Esophagus (tissue), 2 donors: ENCODE data around the gene GPBP1L1. TPM values are rescaled to one million over a fixed set of nuclear protein-coding genes. Genes with fewer than 3 reads are reported as not detected.

Experiments used
- H3K27ac ChIP-seq, 2 donors: one replicate each; pipeline ENCODE4 v1.5.1; 2013; ENCODE audit warnings: low read depth in 2 of 2, mild to moderate bottlenecking in 2 of 2, inconsistent platforms in 1 of 2, low read length in 1 of 2, moderate library complexity in 1 of 2
- H3K27me3 ChIP-seq, 2 donors: one replicate each; pipeline ENCODE4 v1.6.1; 2013; ENCODE audit warnings: low read length in 2 of 2, control low read depth in 1 of 2, mild to moderate bottlenecking in 1 of 2; ENCODE audit not compliant: insufficient read depth in 2 of 2, control insufficient read depth in 1 of 2
- H3K36me3 ChIP-seq, 2 donors: one replicate each; pipeline ENCODE4 v1.6.1; 2013; ENCODE audit warnings: low read length in 1 of 2; ENCODE audit not compliant: control insufficient read depth in 2 of 2, insufficient read depth in 2 of 2
- H3K4me1 ChIP-seq, 2 donors: one replicate each; pipeline ENCODE4 v1.6.1; 2013; ENCODE audit warnings: low read length in 1 of 2; ENCODE audit not compliant: control insufficient read depth in 2 of 2, insufficient read depth in 2 of 2
- H3K4me3 ChIP-seq, 2 donors: one replicate each; pipeline ENCODE4 v1.5.1; 2013; ENCODE audit warnings: low read length in 2 of 2, mild to moderate bottlenecking in 2 of 2, low read depth in 1 of 2, moderate library complexity in 1 of 2
- H3K9me3 ChIP-seq, 2 donors: one replicate each; pipeline ENCODE4 v1.6.1; 2013; ENCODE audit warnings: mild to moderate bottlenecking in 2 of 2, low read depth in 1 of 2, low read length in 1 of 2, moderate library complexity in 1 of 2; ENCODE audit not compliant: control insufficient read depth in 2 of 2, insufficient read depth in 1 of 2
- WGBS, 2 donors: extraction: QIAGEN DNeasy Blood & Tissue Kit; methylation state at CpG; one replicate each; pipeline ENCODE4 v1.1.7; 2013; 5-methylcytosine and 5-hydroxymethylcytosine counted together
- polyA plus RNA-seq, 2 donors: library from polyadenylated mRNA; stranded (reverse); fragments of 200-250 nt; gene quantifications; one replicate each; pipeline ENCODE4 v1.2.3, GENCODE V29; 2013
- donor health status: healthy with polysubstance abuse.
- donor health status: Bipolar disorder and iron deficiency.

Gene GPBP1L1
- polyA plus RNA-seq, 2 donors = 48.6 to 53.0 TPM

GRCh38 chr1:45668526-45668925 is 17.8 kb downstream of the GPBP1L1 start:
- WGBS, 2 donors = 95 to 99% methylated on average over 4 of the region's 4 CpGs
- H3K9me3 ChIP-seq = no peaks in the 10 kb centered on the region

GRCh38 chr1:45667321-45668111 is 18.8 kb downstream of the GPBP1L1 start:
- H3K4me1 ChIP-seq = peaks cover 0 to 2% of the 10 kb centered on the region in 2 donors
- H3K36me3 ChIP-seq = no peaks in the 10 kb centered on the region
- H3K27ac ChIP-seq = no peak overlapping the region
- no peaks in the 10 kb centered on the region for H3K9me3 ChIP-seq
- H3K27me3 ChIP-seq = no peaks in the 10 kb centered on the region
- 82 to 92% methylated on average over 8 of the region's 8 CpGs for WGBS, 2 donors
- no peak overlapping the region for H3K4me3 ChIP-seq

More at GRCh38 chr1:45668526-45668925, 17.8 kb downstream of the GPBP1L1 start:
- Histone ChIP-seq H3K4me3 (no peak overlapping the region), H3K36me3 (no peaks in the 10 kb centered on the region), H3K27me3 (no peaks in the 10 kb centered on the region), H3K27ac (no peak overlapping the region), H3K4me1 (peaks cover 2% of the 10 kb centered on the region in 2 donors)

GRCh38 chr1:45666836-45667235 is 19.5 kb downstream of the GPBP1L1 start:
- Histone ChIP-seq H3K27me3 (no peaks in the 10 kb centered on the region), H3K9me3 (no peaks in the 10 kb centered on the region), H3K36me3 (no peaks in the 10 kb centered on the region), H3K4me3 (no peak overlapping the region), H3K27ac (no peak overlapping the region), H3K4me1 (peaks cover 0 to 2% of the 10 kb centered on the region in 2 donors)
- 88 to 92% methylated on average over 2 of the region's 2 CpGs for WGBS, 2 donors

GRCh38 chr1:45660336-45660735 is 26.0 kb downstream of the GPBP1L1 start:
- Histone ChIP-seq H3K9me3 (no peaks in the 10 kb centered on the region), H3K36me3 (peaks cover 2 to 7% of the 10 kb centered on the region in 2 donors), H3K4me3 (no peak overlapping the region), H3K27me3 (no peaks in the 10 kb centered on the region), H3K4me1 (no peaks in the 10 kb centered on the region), H3K27ac (no peak overlapping the region)
- WGBS, 2 donors = 58 to 71% methylated on average over 2 of the region's 2 CpGs

- Histone ChIP-seq H3K9me3 (no peaks in the 10 kb centered on the region), H3K36me3 (peaks cover 2 to 13% of the 10 kb centered on the region in 2 donors), H3K27me3 (no peaks in the 10 kb centered on the region), H3K4me3 (no peak overlapping the region), H3K27ac (no peak overlapping the region), H3K4me1 (no peaks in the 10 kb centered on the region)
- WGBS, 2 donors = 92 to 93% methylated on average over 2 of the region's 2 CpGs
These were observed 27.1 kb downstream of the GPBP1L1 start for GRCh38 chr1:45659222-45659621.

GRCh38 chr1:45658171-45658570 is 28.2 kb downstream of the GPBP1L1 start:
- Histone ChIP-seq H3K4me1 (no peaks in the 10 kb centered on the region), H3K9me3 (no peaks in the 10 kb centered on the region), H3K36me3 (peaks cover 5 to 13% of the 10 kb centered on the region in 2 donors), H3K27me3 (no peaks in the 10 kb centered on the region), H3K27ac (no peak overlapping the region), H3K4me3 (no peak overlapping the region)
- 59 to 82% methylated on average over 2 of the region's 2 CpGs for WGBS, 2 donors

- H3K27ac ChIP-seq = no peak overlapping the region
- no peaks in the 10 kb centered on the region for H3K4me1 ChIP-seq
- peaks cover 8 to 16% of the 10 kb centered on the region in 2 donors for H3K36me3 ChIP-seq
- no peak overlapping the region for H3K4me3 ChIP-seq
- H3K9me3 ChIP-seq = no peaks in the 10 kb centered on the region
- 93 to 96% methylated on average over 3 of the region's 3 CpGs for WGBS, 2 donors
- H3K27me3 ChIP-seq = no peaks in the 10 kb centered on the region
These were observed 29.6 kb downstream of the GPBP1L1 start for GRCh38 chr1:45656573-45657226.

GRCh38 chr1:45654540-45655280 is 31.6 kb downstream of the GPBP1L1 start:
- no peak overlapping the region for H3K27ac ChIP-seq
- WGBS, 2 donors = 85 to 89% methylated on average over 12 of the region's 12 CpGs
- H3K27me3 ChIP-seq = no peaks in the 10 kb centered on the region
- H3K9me3 ChIP-seq = no peaks in the 10 kb centered on the region
- H3K36me3 ChIP-seq = peaks cover 12 to 26% of the 10 kb centered on the region in 2 donors
- no peak overlapping the region for H3K4me3 ChIP-seq
- H3K4me1 ChIP-seq = no peaks in the 10 kb centered on the region

- 72 to 86% methylated on average over 9 of the region's 9 CpGs for WGBS, 2 donors
- H3K9me3 ChIP-seq = no peaks in the 10 kb centered on the region
- H3K36me3 ChIP-seq = peaks cover 4 to 11% of the 10 kb centered on the region in 2 donors
- no peaks in the 10 kb centered on the region for H3K4me1 ChIP-seq
- peak overlapping the region; percentile 18 to 57 for H3K27ac ChIP-seq
- no peak overlapping the region for H3K4me3 ChIP-seq
- no peaks in the 10 kb centered on the region for H3K27me3 ChIP-seq
These were observed 38.9 kb downstream of the GPBP1L1 start for GRCh38 chr1:45647248-45648021.
